ENCODE data around the gene DCAF12.

DNA sequence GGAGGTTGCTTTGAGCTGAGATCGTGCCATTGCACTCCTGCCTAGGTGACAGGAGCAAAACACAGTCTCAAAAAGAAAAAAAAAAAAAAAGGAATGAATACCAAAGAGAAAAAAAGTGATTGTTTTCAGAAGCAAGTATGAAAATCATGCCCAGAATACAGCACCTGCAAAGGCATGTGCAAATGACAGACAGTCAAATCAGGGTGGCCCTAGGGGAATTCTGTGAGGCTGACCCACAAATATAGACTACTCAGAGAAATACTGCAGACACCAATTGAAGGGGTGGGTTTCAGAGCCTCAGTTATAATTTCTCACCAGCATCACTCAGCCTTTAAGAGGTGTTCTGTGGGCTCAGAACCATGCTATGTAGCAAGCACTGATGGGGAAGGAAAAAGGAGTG lies 28.6 kb downstream of the DCAF12 start:
- TF ChIP-seq POLR2A (IDR thresholded peaks at IDR 0.05) (no peak), POLR2AphosphoS5 (IDR thresholded peaks at IDR 0.05) (no peak), EP300 (IDR thresholded peaks at IDR 0.05) (no peak)
- TF ChIP-seq, protein P1, sequence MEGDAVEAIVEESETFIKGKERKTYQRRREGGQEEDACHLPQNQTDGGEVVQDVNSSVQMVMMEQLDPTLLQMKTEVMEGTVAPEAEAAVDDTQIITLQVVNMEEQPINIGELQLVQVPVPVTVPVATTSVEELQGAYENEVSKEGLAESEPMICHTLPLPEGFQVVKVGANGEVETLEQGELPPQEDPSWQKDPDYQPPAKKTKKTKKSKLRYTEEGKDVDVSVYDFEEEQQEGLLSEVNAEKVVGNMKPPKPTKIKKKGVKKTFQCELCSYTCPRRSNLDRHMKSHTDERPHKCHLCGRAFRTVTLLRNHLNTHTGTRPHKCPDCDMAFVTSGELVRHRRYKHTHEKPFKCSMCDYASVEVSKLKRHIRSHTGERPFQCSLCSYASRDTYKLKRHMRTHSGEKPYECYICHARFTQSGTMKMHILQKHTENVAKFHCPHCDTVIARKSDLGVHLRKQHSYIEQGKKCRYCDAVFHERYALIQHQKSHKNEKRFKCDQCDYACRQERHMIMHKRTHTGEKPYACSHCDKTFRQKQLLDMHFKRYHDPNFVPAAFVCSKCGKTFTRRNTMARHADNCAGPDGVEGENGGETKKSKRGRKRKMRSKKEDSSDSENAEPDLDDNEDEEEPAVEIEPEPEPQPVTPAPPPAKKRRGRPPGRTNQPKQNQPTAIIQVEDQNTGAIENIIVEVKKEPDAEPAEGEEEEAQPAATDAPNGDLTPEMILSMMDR (IDR thresholded peaks at IDR 0.05), result no peak
